Activated B cell treated with CpG ODN at 0.5 μM for 24 hours (primary cell): Measurements from ENCODE around the gene PLAU. TPM values are rescaled to one million over a fixed set of nuclear protein-coding genes. Genes with fewer than 3 reads are reported as not detected.
"Not testable (repeated sequence)": the region's sequence is repeated elsewhere in the genome, so short reads cannot be mapped to it uniquely, and the experiment has no call there.

Experiments
- ATAC-seq: fragments of 200-7000 bp; cut with Tn5 transposase; one replicate; pipeline ENCODE4 v1.10.0; 2021; ENCODE audit warnings: low read depth, mild to moderate bottlenecking, moderate library complexity
- CTCF ChIA-PET: fragments of 350-600 bp; sonication (Branson Sonifier 250); formaldehyde crosslinking; loops from one replicate; lab custom pipeline; 2021; ENCODE audit warnings: antibody characterized with exemption; lab: Charles Lee
- POLR2A ChIA-PET: fragments of 350-600 bp; sonication (Branson Sonifier 250); formaldehyde crosslinking; loops from one replicate; lab custom pipeline; 2021; ENCODE audit warnings: antibody characterized with exemption; lab: Charles Lee
- DNase-seq: peaks from one replicate; pipeline ENCODE4 v3.0.0; 2022
- H3K27ac Mint-ChIP-seq: one replicate; pipeline ENCODE4 v1.8.0; 2020; ENCODE audit warnings: mixed read lengths
- H3K27me3 Mint-ChIP-seq: one replicate; pipeline ENCODE4 v1.8.0; 2021; ENCODE audit warnings: mixed read lengths
- H3K36me3 Mint-ChIP-seq: one replicate; pipeline ENCODE4 v1.8.0; 2021; ENCODE audit warnings: low read depth, mixed read lengths
- H3K4me1 Mint-ChIP-seq: one replicate; pipeline ENCODE4 v1.8.0; 2021; ENCODE audit warnings: mixed read lengths
- H3K4me3 Mint-ChIP-seq: one replicate; pipeline ENCODE4 v1.8.0; 2020; ENCODE audit warnings: mild to moderate bottlenecking, mixed read lengths
- H3K9me3 Mint-ChIP-seq: one replicate; pipeline ENCODE4 v1.8.0; 2020; ENCODE audit warnings: mixed read lengths
- intact Hi-C: fragments of 100-400 bp; cut with micrococcal nuclease; formaldehyde crosslinking; loops from one replicate; pipeline ENCODE4 v1.15.1; 2024
- total RNA-seq: library from RNA; stranded (reverse); gene quantifications from 2 replicates; pipeline ENCODE4 v1.2.3, GENCODE V29; 2022
- TF ChIP-seq, protein P1 (sequence below): fragments of 200-600 bp; IDR thresholded peaks from one replicate; pipeline ENCODE4 v1.8.0; 2022; ENCODE audit warnings: antibody characterized with exemption, mild to moderate bottlenecking

PLAU gene
- total RNA-seq, 1 donor from 2014 or later: not detected

DNA sequence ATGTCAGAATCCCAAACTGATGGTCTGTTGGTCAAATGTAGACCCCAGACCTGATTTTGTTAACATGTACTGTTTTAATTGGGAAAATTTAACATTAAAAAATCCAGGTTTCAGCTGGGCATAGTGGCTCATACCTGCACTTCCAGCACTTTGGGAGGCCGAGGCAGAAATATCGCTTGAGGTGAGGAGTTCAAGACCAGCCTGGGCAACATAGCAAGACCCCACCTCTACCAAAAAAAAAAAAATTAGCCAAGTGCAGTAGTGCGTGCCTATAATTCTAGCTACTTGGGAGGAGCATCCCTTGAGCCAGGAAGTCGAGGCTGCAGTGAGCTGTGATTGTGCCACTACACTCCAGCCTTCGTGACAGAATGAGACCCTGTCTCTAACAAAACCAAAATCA lies 20.7 kb upstream of the PLAU start:
- no peaks in the 10 kb centered on the region for H3K27me3 Mint-ChIP-seq
- TF ChIP-seq, protein P1, sequence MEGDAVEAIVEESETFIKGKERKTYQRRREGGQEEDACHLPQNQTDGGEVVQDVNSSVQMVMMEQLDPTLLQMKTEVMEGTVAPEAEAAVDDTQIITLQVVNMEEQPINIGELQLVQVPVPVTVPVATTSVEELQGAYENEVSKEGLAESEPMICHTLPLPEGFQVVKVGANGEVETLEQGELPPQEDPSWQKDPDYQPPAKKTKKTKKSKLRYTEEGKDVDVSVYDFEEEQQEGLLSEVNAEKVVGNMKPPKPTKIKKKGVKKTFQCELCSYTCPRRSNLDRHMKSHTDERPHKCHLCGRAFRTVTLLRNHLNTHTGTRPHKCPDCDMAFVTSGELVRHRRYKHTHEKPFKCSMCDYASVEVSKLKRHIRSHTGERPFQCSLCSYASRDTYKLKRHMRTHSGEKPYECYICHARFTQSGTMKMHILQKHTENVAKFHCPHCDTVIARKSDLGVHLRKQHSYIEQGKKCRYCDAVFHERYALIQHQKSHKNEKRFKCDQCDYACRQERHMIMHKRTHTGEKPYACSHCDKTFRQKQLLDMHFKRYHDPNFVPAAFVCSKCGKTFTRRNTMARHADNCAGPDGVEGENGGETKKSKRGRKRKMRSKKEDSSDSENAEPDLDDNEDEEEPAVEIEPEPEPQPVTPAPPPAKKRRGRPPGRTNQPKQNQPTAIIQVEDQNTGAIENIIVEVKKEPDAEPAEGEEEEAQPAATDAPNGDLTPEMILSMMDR: no peak
- no peak overlapping the region for H3K27ac Mint-ChIP-seq
- CTCF ChIA-PET: interaction anchor here (0.6 to 10.8 kb wide), 5 partner anchors 10 to 190 kb away, joined by 4 to 181 read pairs (median 23); no protein-coding TSS in a partner anchor
- H3K4me3 Mint-ChIP-seq: no peak overlapping the region
- intact Hi-C loops: no loop called here
- ATAC-seq: no peak
- peaks cover 11% of the 10 kb centered on the region for H3K4me1 Mint-ChIP-seq
- no peaks in the 10 kb centered on the region for H3K36me3 Mint-ChIP-seq
- DNase-seq: no peak
- H3K9me3 Mint-ChIP-seq: no peaks in the 10 kb centered on the region
- POLR2A ChIA-PET: interaction anchor here (0.6 to 1.9 kb wide), 2 partner anchors 44 to 50 kb away, joined by 3 to 5 read pairs; no protein-coding TSS in a partner anchor

DNA sequence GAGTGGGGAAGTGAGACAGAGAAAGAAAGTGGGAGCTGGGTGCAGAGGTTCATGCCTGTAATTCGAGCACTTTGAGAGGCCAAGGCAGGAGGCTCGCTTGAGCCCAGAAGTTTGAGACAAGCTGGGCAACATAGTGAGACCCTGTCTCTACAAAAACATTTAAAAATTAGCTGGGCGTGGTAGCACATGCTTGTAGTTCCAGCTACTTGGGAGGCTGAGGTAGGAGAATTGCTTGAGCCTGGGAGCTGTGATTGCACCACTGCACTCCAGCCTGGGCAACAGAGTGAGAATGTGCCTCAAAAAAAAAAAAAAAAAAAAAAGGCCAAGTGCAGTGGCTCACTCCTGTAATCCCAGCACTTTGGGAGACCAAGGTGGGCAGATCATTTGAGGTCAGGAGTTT lies 20.1 kb upstream of the PLAU start:
- H3K4me3 Mint-ChIP-seq, H3K27me3 Mint-ChIP-seq, ATAC-seq, DNase-seq, H3K9me3 Mint-ChIP-seq, intact Hi-C loops, H3K36me3 Mint-ChIP-seq, H3K27ac Mint-ChIP-seq: not testable (repeated sequence)
- POLR2A ChIA-PET: interaction anchor here (1.9 kb wide), 1 partner anchor 50 kb away, joined by 3 read pairs; no protein-coding TSS in a partner anchor
- peaks cover 11% of the 10 kb centered on the region for H3K4me1 Mint-ChIP-seq
- CTCF ChIA-PET: interaction anchor here (0.6 to 10.8 kb wide), 5 partner anchors 9 to 190 kb away, joined by 4 to 181 read pairs (median 23); no protein-coding TSS in a partner anchor

DNA sequence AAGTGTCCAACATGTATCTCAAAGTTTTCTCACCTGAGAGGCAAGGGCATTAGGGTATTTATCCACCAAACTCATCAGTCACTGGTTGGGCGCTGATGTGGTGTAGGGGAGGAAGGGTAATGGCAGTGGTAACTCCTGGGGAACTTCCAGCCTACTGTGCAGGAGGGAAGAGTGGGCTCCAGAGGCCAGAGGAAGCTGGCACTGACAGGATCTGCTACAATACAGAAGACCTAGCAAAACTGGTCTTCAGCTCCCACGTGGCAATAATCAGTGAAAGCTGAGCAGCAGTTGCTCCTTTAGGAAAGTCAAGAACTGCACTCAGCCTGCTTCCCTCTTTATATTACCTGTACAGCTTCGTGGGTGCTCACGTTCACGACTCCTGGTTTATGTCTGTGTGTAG lies 19.4 kb upstream of the PLAU start:
- POLR2A ChIA-PET: interaction anchor here (0.6 to 1.9 kb wide), 4 partner anchors 12 to 49 kb away, joined by 3 to 11 read pairs (median 4); no protein-coding TSS in a partner anchor
- Mint-ChIP-seq H3K36me3 (no peaks in the 10 kb centered on the region), H3K27ac (no peak overlapping the region), H3K4me3 (no peak overlapping the region), H3K27me3 (no peaks in the 10 kb centered on the region), H3K9me3 (no peaks in the 10 kb centered on the region), H3K4me1 (peaks cover 9% of the 10 kb centered on the region)
- CTCF ChIA-PET: interaction anchor here (4.7 to 10.8 kb wide), 3 partner anchors 12 to 189 kb away, joined by 23 to 181 read pairs (median 140); no protein-coding TSS in a partner anchor
- intact Hi-C loops: no loop called here
- DNase-seq: no peak
- no peak for ATAC-seq
- TF ChIP-seq, protein P1: no peak

DNA sequence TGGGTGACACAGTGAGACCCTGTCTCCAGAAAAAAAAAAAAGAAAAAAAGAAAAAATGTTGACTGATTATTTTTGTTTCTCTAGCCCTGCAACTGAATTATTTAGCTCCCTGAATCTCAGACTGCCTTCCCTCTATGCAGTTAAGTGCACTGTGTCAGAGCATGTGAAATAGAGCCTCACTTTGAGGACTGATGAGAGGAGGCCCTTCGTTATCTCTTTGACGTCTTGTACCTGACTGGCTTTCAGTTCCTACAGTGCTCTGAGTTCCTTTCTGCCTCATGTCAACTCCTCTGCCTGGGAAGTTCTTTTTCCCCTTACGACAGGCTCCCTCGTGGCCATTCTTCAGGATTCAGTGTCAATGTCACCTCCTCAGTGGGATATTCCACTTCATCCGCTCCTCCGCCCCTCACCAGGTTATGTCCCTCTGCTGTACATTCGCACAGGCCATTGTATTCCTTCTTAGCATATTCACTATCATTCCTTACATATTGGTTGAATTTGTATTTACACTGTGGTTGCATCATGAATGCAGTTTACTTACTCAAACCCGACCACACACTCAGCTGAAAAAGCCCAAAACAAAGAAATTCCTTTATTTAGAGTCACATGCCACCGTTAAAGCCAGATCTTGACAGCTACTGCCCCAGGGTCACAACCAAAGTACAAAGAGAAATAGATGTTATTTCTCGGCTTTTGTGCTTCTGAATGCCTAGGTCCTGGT lies 18.5 kb upstream of the PLAU start:
- CTCF ChIA-PET: interaction anchor here (4.7 to 10.8 kb wide), 3 partner anchors 12 to 188 kb away, joined by 23 to 181 read pairs (median 140); no protein-coding TSS in a partner anchor
- POLR2A ChIA-PET: interaction anchor here (0.6 to 1.0 kb wide), 2 partner anchors 30 to 39 kb away, joined by 4 to 11 read pairs; no protein-coding TSS in a partner anchor
- peaks cover 9% of the 10 kb centered on the region for H3K4me1 Mint-ChIP-seq
- H3K27ac Mint-ChIP-seq: no peak overlapping the region
- H3K36me3 Mint-ChIP-seq: no peaks in the 10 kb centered on the region
- DNase-seq: no peak
- TF ChIP-seq, protein P1: no peak
- no peaks in the 10 kb centered on the region for H3K27me3 Mint-ChIP-seq
- no peak overlapping the region for H3K4me3 Mint-ChIP-seq
- intact Hi-C loops: no loop called here
- ATAC-seq: no peak
- H3K9me3 Mint-ChIP-seq: no peaks in the 10 kb centered on the region

DNA sequence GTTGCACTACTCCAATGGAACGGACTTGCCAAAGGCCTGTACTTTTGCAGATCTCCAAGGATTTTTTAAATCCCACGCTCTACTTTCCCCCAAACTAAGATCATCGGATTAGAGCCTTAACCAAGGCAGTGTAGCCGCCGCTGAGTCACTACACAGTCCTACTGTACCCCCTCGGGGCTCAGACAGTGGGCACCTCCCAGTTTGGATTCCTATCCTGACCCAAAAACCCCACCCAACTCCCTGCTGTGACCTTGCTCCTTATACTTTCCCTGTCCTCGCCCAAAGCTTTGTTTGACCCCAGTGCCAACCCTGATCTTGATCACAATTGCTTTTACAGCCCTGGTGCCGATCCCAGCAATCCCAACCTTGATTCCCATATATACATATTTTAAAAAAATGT lies 17.5 kb upstream of the PLAU start:
- intact Hi-C loops: no loop called here
- Mint-ChIP-seq H3K27ac (no peak overlapping the region), H3K9me3 (no peaks in the 10 kb centered on the region), H3K4me1 (peaks cover 9% of the 10 kb centered on the region), H3K4me3 (no peak overlapping the region), H3K27me3 (no peaks in the 10 kb centered on the region), H3K36me3 (no peaks in the 10 kb centered on the region)
- ATAC-seq: no peak
- CTCF ChIA-PET: interaction anchor here (1.0 to 1.8 kb wide), 2 partner anchors 14 to 47 kb away, joined by 6 to 9 read pairs; no protein-coding TSS in a partner anchor
- DNase-seq: no peak
- POLR2A ChIA-PET: no interaction called here
- TF ChIP-seq, protein P1: no peak
